Measurements from ENCODE around the gene C10orf90.

The C10orf90 gene

DNA sequence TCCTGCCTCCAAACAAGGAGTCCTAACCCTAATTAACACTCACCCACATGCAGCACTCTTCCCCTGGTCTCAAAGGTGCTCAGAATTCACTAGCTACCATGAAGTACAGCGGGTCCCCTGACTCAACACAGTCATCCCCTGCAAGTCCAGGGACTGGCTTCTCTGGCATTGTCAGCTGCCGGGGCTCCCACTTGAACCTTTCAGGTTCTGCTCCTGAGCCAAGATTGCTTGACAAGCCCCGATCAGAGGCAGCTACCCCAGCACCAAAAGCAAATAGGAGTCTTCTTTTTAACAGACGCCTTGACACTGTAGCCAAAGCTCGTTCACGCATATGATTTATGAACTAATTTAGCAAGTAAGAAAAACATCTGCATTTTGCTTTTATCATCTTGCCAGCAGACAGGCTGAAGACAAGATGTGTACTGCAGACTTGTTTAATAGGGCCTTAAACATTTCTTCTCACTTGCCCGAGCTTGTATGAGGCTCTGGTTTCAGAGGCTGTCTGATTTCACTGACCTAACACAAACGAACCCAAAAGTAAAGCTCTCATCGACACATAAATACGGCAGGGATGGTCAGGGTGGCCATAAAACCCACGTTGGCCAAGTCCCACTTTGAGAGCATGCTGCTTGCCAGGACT, 214.6 kb downstream of the C10orf90 start:
- no peaks in the 10 kb centered on the region for H3K36me3 ChIP-seq
- TF ChIP-seq CTCF (IDR thresholded peaks at IDR 0.05; ENCODE audit: low read depth, low read length) = no peak
- no peak overlapping the region for H3K27ac ChIP-seq
- H3K9me3 ChIP-seq (ENCODE audit: severe bottlenecking) = no peaks in the 10 kb centered on the region
- H3K4me3 ChIP-seq (ENCODE audit: low read depth, low read length) = no peak overlapping the region
- no peak for DNase-seq
- H3K27me3 ChIP-seq (ENCODE audit: insufficient read depth, low read depth, severe bottlenecking) = no peaks in the 10 kb centered on the region

DNA sequence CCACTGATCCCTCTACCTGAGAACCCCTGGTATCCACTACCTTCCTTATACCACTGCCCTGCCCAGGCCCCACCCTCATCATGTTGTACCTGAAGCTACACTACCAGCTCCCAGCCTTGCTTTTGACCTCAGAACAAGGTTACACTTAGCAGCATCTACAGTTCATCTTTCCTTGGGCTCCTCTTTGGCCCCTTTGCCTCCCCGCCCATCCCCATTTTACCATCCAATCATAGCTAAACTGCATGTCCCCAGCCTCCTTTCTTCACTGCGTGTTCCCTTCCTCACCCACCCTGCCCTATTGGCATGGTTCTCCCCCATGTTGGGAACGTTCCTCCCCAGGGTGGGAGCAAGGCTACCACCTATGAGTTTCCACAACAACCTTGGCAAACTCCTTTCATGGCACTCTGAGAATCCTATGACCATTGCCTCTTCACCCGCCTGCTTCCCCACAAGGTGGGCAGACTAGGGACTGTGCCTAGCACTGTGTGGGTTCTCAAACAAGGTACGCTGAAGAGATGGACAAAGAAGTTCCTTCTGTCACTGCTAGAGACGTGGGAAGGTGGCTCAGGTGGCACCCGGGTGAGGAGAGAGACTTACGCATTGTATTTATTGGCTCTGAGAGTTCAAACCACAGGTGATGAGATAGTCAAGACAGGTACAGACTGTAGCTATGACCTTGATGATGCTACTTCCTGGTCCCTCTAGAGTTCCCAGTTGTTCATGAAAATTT, 215.3 kb downstream of the C10orf90 start:
- H3K27me3 ChIP-seq (ENCODE audit: insufficient read depth, low read depth, severe bottlenecking) = no peaks in the 10 kb centered on the region
- H3K9me3 ChIP-seq (ENCODE audit: severe bottlenecking) = no peaks in the 10 kb centered on the region
- DNase-seq = no peak
- H3K36me3 ChIP-seq = no peaks in the 10 kb centered on the region
- no peak overlapping the region for H3K4me3 ChIP-seq (ENCODE audit: low read depth, low read length)
- H3K27ac ChIP-seq = no peak overlapping the region
- TF ChIP-seq CTCF (IDR thresholded peaks at IDR 0.05; ENCODE audit: low read depth, low read length) = no peak

DNA sequence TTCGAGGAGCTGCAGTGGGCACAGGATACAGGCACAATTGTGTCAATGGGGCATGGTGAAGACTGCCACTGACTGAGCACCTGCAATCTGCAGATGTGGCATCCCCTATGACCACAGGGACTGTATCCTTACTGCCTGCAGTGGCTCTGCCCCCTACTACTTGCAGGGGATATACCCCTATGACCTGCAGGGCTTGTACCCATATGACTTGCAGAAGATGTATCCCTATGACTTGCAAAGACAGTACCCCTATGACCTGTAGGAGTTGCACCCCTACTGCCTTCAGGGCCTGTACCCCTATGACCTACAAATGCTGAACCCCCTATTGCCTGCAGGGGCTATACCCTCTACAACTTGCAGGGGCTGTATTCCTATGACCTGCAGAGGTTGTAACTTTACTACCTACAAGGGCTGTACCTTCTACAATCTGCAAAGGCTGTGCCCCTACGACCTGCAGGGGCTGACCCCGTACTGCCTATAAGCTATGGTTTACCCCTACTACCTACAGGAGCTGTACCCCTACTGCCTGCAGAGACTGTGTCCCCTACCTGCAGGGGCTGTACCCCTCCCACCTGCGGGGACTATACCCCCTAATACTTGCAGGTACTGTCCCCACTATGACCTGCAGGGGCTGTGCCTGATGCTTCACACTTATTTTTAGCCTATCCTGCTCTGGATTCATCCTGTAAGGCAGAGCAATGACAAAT, 216.3 kb downstream of the C10orf90 start:
- no peaks in the 10 kb centered on the region for H3K36me3 ChIP-seq
- no peak for DNase-seq
- H3K27ac ChIP-seq = no peak overlapping the region
- no peak overlapping the region for H3K4me3 ChIP-seq (ENCODE audit: low read depth, low read length)
- no peaks in the 10 kb centered on the region for H3K27me3 ChIP-seq (ENCODE audit: insufficient read depth, low read depth, severe bottlenecking)
- H3K9me3 ChIP-seq (ENCODE audit: severe bottlenecking) = no peaks in the 10 kb centered on the region
- TF ChIP-seq CTCF (IDR thresholded peaks at IDR 0.05; ENCODE audit: low read depth, low read length) = no peak

GRCh38 chr10:126452245-126452644, 218.2 kb downstream of the C10orf90 start:
- no peak for DNase-seq
- no peak overlapping the region for H3K4me3 ChIP-seq (ENCODE audit: low read depth, low read length)
- H3K27me3 ChIP-seq (ENCODE audit: insufficient read depth, low read depth, severe bottlenecking) = no peaks in the 10 kb centered on the region
- no peak overlapping the region for H3K27ac ChIP-seq
- no peaks in the 10 kb centered on the region for H3K9me3 ChIP-seq (ENCODE audit: severe bottlenecking)
- TF ChIP-seq CTCF (IDR thresholded peaks at IDR 0.05; ENCODE audit: low read depth, low read length) = no peak
- no peaks in the 10 kb centered on the region for H3K36me3 ChIP-seq

- no peak for DNase-seq
- no peaks in the 10 kb centered on the region for H3K27me3 ChIP-seq (ENCODE audit: insufficient read depth, low read depth, severe bottlenecking)
- no peak for TF ChIP-seq CTCF (IDR thresholded peaks at IDR 0.05; ENCODE audit: low read depth, low read length)
- no peaks in the 10 kb centered on the region for H3K36me3 ChIP-seq
- no peak overlapping the region for H3K27ac ChIP-seq
- H3K9me3 ChIP-seq (ENCODE audit: severe bottlenecking) = no peaks in the 10 kb centered on the region
- no peak overlapping the region for H3K4me3 ChIP-seq (ENCODE audit: low read depth, low read length)
Measured at GRCh38 chr10:126448091-126448490, 222.4 kb downstream of the C10orf90 start.
